ENCODE results near the gene ST6GALNAC1.

Gene ST6GALNAC1

DNA sequence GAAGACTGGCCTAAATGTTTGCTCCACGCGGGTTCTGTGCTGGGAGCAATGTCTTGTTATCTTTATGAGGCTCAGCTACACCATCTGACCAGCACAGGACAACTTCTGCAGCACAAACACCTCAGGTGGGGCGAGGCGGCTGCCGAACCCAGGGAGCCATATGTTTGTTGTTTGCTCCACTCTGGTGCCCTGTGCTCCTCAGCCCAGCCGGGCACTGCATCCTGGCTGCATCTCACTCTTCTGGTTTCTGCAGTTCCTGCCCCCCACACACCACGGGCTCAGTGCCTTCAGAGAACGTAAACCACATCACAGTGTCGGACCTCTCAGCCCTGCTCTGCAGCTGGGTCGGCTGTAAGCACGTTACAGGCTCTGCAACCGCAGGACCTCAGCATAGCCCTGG, 34.8 kb upstream of the ST6GALNAC1 start:
- Histone ChIP-seq H3K9me3 (ENCODE audit: insufficient read depth, low read length) (no peaks in the 10 kb centered on the region), H2AFZ (ENCODE audit: low read depth, low read length, severe bottlenecking) (no peak overlapping the region), H4K20me1 (ENCODE audit: low read depth, low read length) (no peaks in the 10 kb centered on the region), H3K79me2 (ENCODE audit: insufficient read depth, low read length) (no peaks in the 10 kb centered on the region), H3K9me2 (replicated peaks; ENCODE audit: insufficient read depth, low read length) (no peaks in the 10 kb centered on the region), H3K27me3 (ENCODE audit: low read length) (no peaks in the 10 kb centered on the region), H3K36me3 (ENCODE audit: low read length) (no peaks in the 10 kb centered on the region), H3K9ac (ENCODE audit: low read length) (no peak overlapping the region), H3K4me3 (ENCODE audit: insufficient read depth, low read length, poor library complexity, severe bottlenecking) (no peak overlapping the region), H3K4me2 (ENCODE audit: low read depth, low read length, poor library complexity, severe bottlenecking) (no peak overlapping the region), H3F3A (ENCODE audit: insufficient read depth) (no peaks in the 10 kb centered on the region), H3K27ac (ENCODE audit: low read depth, low read length) (no peak overlapping the region)
- TF ChIP-seq EZH2phosphoT487 (conservative IDR thresholded peaks at IDR 0.05; ENCODE audit: low read length): no peak
- TF ChIP-seq, protein P1, sequence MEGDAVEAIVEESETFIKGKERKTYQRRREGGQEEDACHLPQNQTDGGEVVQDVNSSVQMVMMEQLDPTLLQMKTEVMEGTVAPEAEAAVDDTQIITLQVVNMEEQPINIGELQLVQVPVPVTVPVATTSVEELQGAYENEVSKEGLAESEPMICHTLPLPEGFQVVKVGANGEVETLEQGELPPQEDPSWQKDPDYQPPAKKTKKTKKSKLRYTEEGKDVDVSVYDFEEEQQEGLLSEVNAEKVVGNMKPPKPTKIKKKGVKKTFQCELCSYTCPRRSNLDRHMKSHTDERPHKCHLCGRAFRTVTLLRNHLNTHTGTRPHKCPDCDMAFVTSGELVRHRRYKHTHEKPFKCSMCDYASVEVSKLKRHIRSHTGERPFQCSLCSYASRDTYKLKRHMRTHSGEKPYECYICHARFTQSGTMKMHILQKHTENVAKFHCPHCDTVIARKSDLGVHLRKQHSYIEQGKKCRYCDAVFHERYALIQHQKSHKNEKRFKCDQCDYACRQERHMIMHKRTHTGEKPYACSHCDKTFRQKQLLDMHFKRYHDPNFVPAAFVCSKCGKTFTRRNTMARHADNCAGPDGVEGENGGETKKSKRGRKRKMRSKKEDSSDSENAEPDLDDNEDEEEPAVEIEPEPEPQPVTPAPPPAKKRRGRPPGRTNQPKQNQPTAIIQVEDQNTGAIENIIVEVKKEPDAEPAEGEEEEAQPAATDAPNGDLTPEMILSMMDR (IDR thresholded peaks at IDR 0.05; ENCODE audit: insufficient read depth, low read length, poor library complexity, severe bottlenecking): no peak

DNA sequence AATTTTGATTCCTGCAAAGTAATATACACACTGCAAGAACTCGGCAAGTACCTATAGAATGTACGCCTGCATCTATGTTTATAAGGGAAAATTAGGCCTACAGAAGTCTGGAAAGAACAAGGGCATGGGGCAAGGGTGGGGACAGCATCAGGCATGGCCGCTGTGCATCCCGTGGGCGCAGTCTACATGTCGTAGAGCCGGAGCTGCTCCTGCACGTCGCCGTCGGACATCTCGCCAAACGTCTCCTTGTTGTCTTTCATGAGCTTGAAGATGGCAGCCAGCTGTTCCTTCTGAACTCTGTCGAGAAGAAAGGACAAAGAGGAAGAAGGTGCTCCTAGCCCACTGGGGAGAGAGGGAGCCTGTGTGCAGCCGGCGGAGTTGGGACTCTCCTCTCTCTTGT, 33.8 kb upstream of the ST6GALNAC1 start:
- H3K36me3 ChIP-seq (ENCODE audit: low read length): no peaks in the 10 kb centered on the region
- H3K9me3 ChIP-seq (ENCODE audit: insufficient read depth, low read length): no peaks in the 10 kb centered on the region
- H3F3A ChIP-seq (ENCODE audit: insufficient read depth): no peaks in the 10 kb centered on the region
- no peaks in the 10 kb centered on the region for H3K9me2 ChIP-seq (replicated peaks; ENCODE audit: insufficient read depth, low read length)
- H3K27ac ChIP-seq (ENCODE audit: low read depth, low read length): no peak overlapping the region
- TF ChIP-seq EZH2phosphoT487 (conservative IDR thresholded peaks at IDR 0.05; ENCODE audit: low read length): no peak
- TF ChIP-seq, protein P1 (IDR thresholded peaks at IDR 0.05; ENCODE audit: insufficient read depth, low read length, poor library complexity, severe bottlenecking): no peak
- no peaks in the 10 kb centered on the region for H3K27me3 ChIP-seq (ENCODE audit: low read length)
- no peak overlapping the region for H3K4me2 ChIP-seq (ENCODE audit: low read depth, low read length, poor library complexity, severe bottlenecking)
- H3K4me3 ChIP-seq (ENCODE audit: insufficient read depth, low read length, poor library complexity, severe bottlenecking): no peak overlapping the region
- no peak overlapping the region for H3K9ac ChIP-seq (ENCODE audit: low read length)
- H4K20me1 ChIP-seq (ENCODE audit: low read depth, low read length): no peaks in the 10 kb centered on the region
- H3K79me2 ChIP-seq (ENCODE audit: insufficient read depth, low read length): no peaks in the 10 kb centered on the region
- no peak overlapping the region for H2AFZ ChIP-seq (ENCODE audit: low read depth, low read length, severe bottlenecking)

DNA sequence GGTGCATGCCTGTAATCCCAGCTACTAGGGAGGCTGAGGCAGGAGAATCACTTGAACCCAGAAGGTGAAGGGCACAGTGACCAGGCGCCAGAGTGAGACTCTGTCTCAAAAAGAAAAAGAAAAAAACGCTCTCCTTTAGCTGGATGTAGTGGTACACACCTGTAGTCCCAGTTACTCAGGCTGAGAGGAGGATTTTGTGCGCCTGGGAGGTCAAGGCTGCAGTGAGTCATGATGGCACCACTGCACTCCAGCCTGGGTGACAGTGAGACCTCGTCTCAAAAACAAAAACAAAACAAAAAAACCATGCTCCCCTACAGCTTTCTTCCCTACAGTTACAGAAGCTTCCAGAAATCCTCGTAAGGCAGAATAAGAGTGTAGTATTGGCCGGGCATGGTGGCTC, 33.1 kb upstream of the ST6GALNAC1 start:
- no peak overlapping the region for H3K9ac ChIP-seq (ENCODE audit: low read length)
- no peaks in the 10 kb centered on the region for H3K9me3 ChIP-seq (ENCODE audit: insufficient read depth, low read length)
- no peak for TF ChIP-seq EZH2phosphoT487 (conservative IDR thresholded peaks at IDR 0.05; ENCODE audit: low read length)
- TF ChIP-seq, protein P1 (IDR thresholded peaks at IDR 0.05; ENCODE audit: insufficient read depth, low read length, poor library complexity, severe bottlenecking): no peak
- no peaks in the 10 kb centered on the region for H3K27me3 ChIP-seq (ENCODE audit: low read length)
- no peaks in the 10 kb centered on the region for H3F3A ChIP-seq (ENCODE audit: insufficient read depth)
- no peak overlapping the region for H2AFZ ChIP-seq (ENCODE audit: low read depth, low read length, severe bottlenecking)
- H3K4me3 ChIP-seq (ENCODE audit: insufficient read depth, low read length, poor library complexity, severe bottlenecking): no peak overlapping the region
- no peak overlapping the region for H3K27ac ChIP-seq (ENCODE audit: low read depth, low read length)
- H4K20me1 ChIP-seq (ENCODE audit: low read depth, low read length): no peaks in the 10 kb centered on the region
- no peak overlapping the region for H3K4me2 ChIP-seq (ENCODE audit: low read depth, low read length, poor library complexity, severe bottlenecking)
- H3K36me3 ChIP-seq (ENCODE audit: low read length): no peaks in the 10 kb centered on the region
- no peaks in the 10 kb centered on the region for H3K9me2 ChIP-seq (replicated peaks; ENCODE audit: insufficient read depth, low read length)
- no peaks in the 10 kb centered on the region for H3K79me2 ChIP-seq (ENCODE audit: insufficient read depth, low read length)
